Tibial artery (tissue), 4 donors: ENCODE data around the gene SPAG4.

ENCODE experiments used
- DNase-seq, 2 donors: peaks; one replicate each; pipeline ENCODE4 v3.0.0-alpha.2; 2019
- H3K27ac ChIP-seq, 2 donors: fragments of 200-600 bp; sonication (generic) in 1 of 2; 1 replicate in 1 of 2; 2 replicates in 1 of 2; pipeline ENCODE4 v1.5.1; 2018 to 2019; ENCODE audit warnings: mild to moderate bottlenecking in 1 of 2
- H3K27me3 ChIP-seq, 2 donors: fragments of 200-600 bp; sonication (generic) in 1 of 2; one replicate each; pipeline versions ENCODE4 v1.5.1 to v1.6.0; 2016 to 2019
- H3K36me3 ChIP-seq, 3 donors: fragments of 200-600 bp; sonication (generic) in 2 of 3; one replicate each; pipeline ENCODE4 v1.5.1; 2016 to 2019; ENCODE audit warnings: mild to moderate bottlenecking in 2 of 3
- H3K4me1 ChIP-seq, 4 donors: fragments of 200-600 bp; sonication (generic) in 2 of 4; 1 replicate in 3 of 4; 2 replicates in 1 of 4; pipeline ENCODE4 v1.5.1; 2016 to 2019
- H3K4me3 ChIP-seq, 2 donors: fragments of 200-600 bp; sonication (generic) in 1 of 2; 1 replicate in 1 of 2; 2 replicates in 1 of 2; pipeline ENCODE4 v1.5.1; 2018 to 2019; ENCODE audit warnings: mild to moderate bottlenecking in 2 of 2
- H3K9me3 ChIP-seq, 3 donors: fragments of 200-600 bp; sonication (generic) in 1 of 3; one replicate each; pipeline ENCODE4 v1.5.1; 2016 to 2019
- CTCF ChIP-seq, 2 experiments: fragments of 200-600 bp in 1 of 2; fragments of 450-650 bp in 1 of 2; IDR thresholded peaks; one replicate each; pipeline ENCODE4 v1.5.1; 2017 to 2019; ENCODE audit warnings: antibody characterized with exemption in 2 of 2, mild to moderate bottlenecking in 1 of 2, moderate library complexity in 1 of 2
- intact Hi-C: fragments of 100-400 bp; cut with DNase I; formaldehyde crosslinking; loops from one replicate; pipeline ENCODE4 v1.15.0; 2023; ENCODE audit warnings: low total_unique reads

SPAG4 gene

GRCh38 chr20:35603695-35604448 lies 11.8 kb upstream of the SPAG4 start:
- Histone ChIP-seq H3K27ac (no peak overlapping the region), H3K4me3 (no peak overlapping the region), H3K36me3 (no peaks in the 10 kb centered on the region), H3K4me1 (peaks cover 0 to 21% (median 19%) of the 10 kb centered on the region in 4 donors), H3K9me3 (no peaks in the 10 kb centered on the region), H3K27me3 (peaks cover 0 to 32% of the 10 kb centered on the region in 2 donors)
- DNase-seq: peak in 1 of 2 donors; percentile 54
- intact Hi-C loops: no loop called here
- no peak for TF ChIP-seq CTCF (IDR thresholded peaks at IDR 0.05)

GRCh38 chr20:35604449-35604747 lies 11.2 kb upstream of the SPAG4 start:
- no peak for TF ChIP-seq CTCF (IDR thresholded peaks at IDR 0.05)
- peaks cover 0 to 21% (median 19%) of the 10 kb centered on the region in 4 donors for H3K4me1 ChIP-seq
- no peak overlapping the region for H3K27ac ChIP-seq
- DNase-seq: peak in 1 of 2 donors; percentile 57
- H3K27me3 ChIP-seq: peaks cover 0 to 28% of the 10 kb centered on the region in 2 donors
- intact Hi-C loops: no loop called here
- H3K9me3 ChIP-seq: no peaks in the 10 kb centered on the region
- H3K36me3 ChIP-seq: no peaks in the 10 kb centered on the region
- H3K4me3 ChIP-seq: no peak overlapping the region

- peak in 1 of 2 donors; percentile 42 for DNase-seq
- no peaks in the 10 kb centered on the region for H3K9me3 ChIP-seq
Observed at GRCh38 chr20:35606127-35606526, 9.5 kb upstream of the SPAG4 start.

GRCh38 chr20:35607003-35607735 lies 8.5 kb upstream of the SPAG4 start:
- peaks cover 0 to 4% of the 10 kb centered on the region in 2 donors for H3K27me3 ChIP-seq
- no peak for DNase-seq
- peaks cover 0 to under 1% (median under 1%) of the 10 kb centered on the region in 4 donors for H3K4me1 ChIP-seq
- no peak for TF ChIP-seq CTCF (IDR thresholded peaks at IDR 0.05)
- no peak overlapping the region for H3K27ac ChIP-seq
- no peaks in the 10 kb centered on the region for H3K36me3 ChIP-seq
- no peak overlapping the region for H3K4me3 ChIP-seq
- intact Hi-C loops: no loop called here
- H3K9me3 ChIP-seq: no peaks in the 10 kb centered on the region

More at GRCh38 chr20:35606127-35606526, 9.5 kb upstream of the SPAG4 start:
- Histone ChIP-seq H3K4me3 (no peak overlapping the region), H3K27ac (no peak overlapping the region), H3K27me3 (peaks cover 0 to 11% of the 10 kb centered on the region in 2 donors), H3K4me1 (peaks cover 0 to 11% (median 10%) of the 10 kb centered on the region in 4 donors), H3K36me3 (no peaks in the 10 kb centered on the region)
- no peak for TF ChIP-seq CTCF (IDR thresholded peaks at IDR 0.05)
- intact Hi-C loops: no loop called here

- H3K9me3 ChIP-seq: no peaks in the 10 kb centered on the region
- peaks cover 0 to 3% of the 10 kb centered on the region in 2 donors for H3K27me3 ChIP-seq
- DNase-seq: no peak
- no peak for TF ChIP-seq CTCF (IDR thresholded peaks at IDR 0.05)
- H3K27ac ChIP-seq: no peak overlapping the region
- intact Hi-C loops: no loop called here
- peaks cover 0 to 6% (median 2%) of the 10 kb centered on the region in 4 donors for H3K4me1 ChIP-seq
- no peaks in the 10 kb centered on the region for H3K36me3 ChIP-seq
- no peak overlapping the region for H3K4me3 ChIP-seq
Observed at GRCh38 chr20:35610833-35611427, 4.7 kb upstream of the SPAG4 start.
